ENCODE measurements around the gene PDZD2.

- no peak for TF ChIP-seq EZH2phosphoT487 (IDR thresholded peaks at IDR 0.05; ENCODE audit: insufficient read depth, low read depth)
- TF ChIP-seq EZH2 (IDR thresholded peaks at IDR 0.05; ENCODE audit: insufficient read depth, poor library complexity, severe bottlenecking): no peak
Observed at GRCh38 chr5:31794009-31794408, 155.1 kb downstream of the PDZD2 start.
